Measurements from ENCODE around the gene MCC.

MCC gene

DNA sequence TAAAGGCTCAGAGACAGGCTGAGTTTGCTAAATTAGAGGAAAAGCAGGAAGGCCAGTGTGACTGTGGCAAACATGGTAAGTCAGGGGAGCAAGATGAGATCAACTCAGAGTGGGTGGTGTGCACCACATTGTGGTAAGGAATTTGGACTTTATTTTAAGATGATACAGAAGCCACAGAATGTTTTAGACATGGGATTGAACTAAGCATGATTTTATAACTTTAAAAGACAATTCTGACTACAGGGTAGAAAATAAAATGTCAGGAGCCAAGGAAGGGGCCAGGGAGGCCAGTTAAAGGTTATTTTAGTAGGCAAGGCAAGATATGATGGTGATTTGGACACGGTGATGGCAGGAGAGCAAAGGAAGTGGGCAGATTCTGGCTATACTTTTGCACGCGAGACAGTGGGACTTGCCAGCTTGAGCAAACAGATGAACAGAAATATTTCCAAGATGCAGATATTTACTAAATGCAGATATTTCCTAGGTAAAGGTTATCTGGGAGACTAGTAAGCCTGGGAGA is 107.4 kb downstream of the MCC start:
- no peak for DNase-seq (ENCODE audit: extremely low spot score)
- CTCF ChIA-PET = interaction anchor here (2.0 kb wide), 1 partner anchor 225 kb away, joined by 6 read pairs; no protein-coding TSS in a partner anchor
- POLR2A ChIA-PET = interaction anchor here (1.4 to 1.7 kb wide), 2 partner anchors 108 to 133 kb away, joined by 3 to 9 read pairs; partner anchors contain the start of genes MCC and YTHDC2

GRCh38 chr5:113379936-113380806 is 108.1 kb downstream of the MCC start:
- TF ChIP-seq PKNOX1 (IDR thresholded peaks at IDR 0.05) (peak; percentile 52), FOXA1 (IDR thresholded peaks at IDR 0.05) (no peak)
- POLR2A ChIA-PET = interaction anchor here (1.4 to 1.7 kb wide), 2 partner anchors 109 to 133 kb away, joined by 3 to 9 read pairs; partner anchors contain the start of genes MCC and YTHDC2
- no peak for DNase-seq (ENCODE audit: extremely low spot score)
- CTCF ChIA-PET = interaction anchor here (0.6 to 2.4 kb wide), 10 partner anchors 9 to 394 kb away, joined by 3 to 18 read pairs (median 4); no protein-coding TSS in a partner anchor

More for the DNA sequence above, 107.4 kb downstream of the MCC start:
- TF ChIP-seq FOXA1 (IDR thresholded peaks at IDR 0.05) = no peak

GRCh38 chr5:113378959-113379541 is 109.2 kb downstream of the MCC start:
- TF ChIP-seq ARNT (IDR thresholded peaks at IDR 0.05) = no peak
- TF ChIP-seq PKNOX1 (IDR thresholded peaks at IDR 0.05) = peak; percentile 41; the same call in 1 of the 2 replicates
- ChIA-PET POLR2A (interaction anchor here (1.7 kb wide), 1 partner anchor 135 kb away, joined by 9 read pairs; the partner anchor contains the start of gene YTHDC2), CTCF (interaction anchor here (0.6 to 2.4 kb wide), 14 partner anchors 10 to 393 kb away, joined by 3 to 18 read pairs (median 4); no protein-coding TSS in a partner anchor)
- DNase-seq (ENCODE audit: extremely low spot score) = peak; percentile 66

GRCh38 chr5:113378514-113378913 is 109.7 kb downstream of the MCC start:
- POLR2A ChIA-PET = no interaction called here
- CTCF ChIA-PET = interaction anchor here (0.6 to 2.4 kb wide), 7 partner anchors 17 to 382 kb away, joined by 3 to 18 read pairs (median 5); no protein-coding TSS in a partner anchor
- no peak for DNase-seq (ENCODE audit: extremely low spot score)
- TF ChIP-seq SUZ12 (IDR thresholded peaks at IDR 0.05) (no peak), LEF1 (IDR thresholded peaks at IDR 0.05; ENCODE audit: borderline replicate concordance) (no peak), CTBP1 (IDR thresholded peaks at IDR 0.05; ENCODE audit: borderline replicate concordance) (no peak), ZNF384 (IDR thresholded peaks at IDR 0.05) (no peak), ELF4 (IDR thresholded peaks at IDR 0.05) (no peak), FOXA1 (IDR thresholded peaks at IDR 0.05) (no peak), NFRKB (IDR thresholded peaks at IDR 0.05) (no peak), PKNOX1 (IDR thresholded peaks at IDR 0.05) (no peak)

GRCh38 chr5:113378081-113378480 is 110.2 kb downstream of the MCC start:
- ChIA-PET POLR2A (no interaction called here), CTCF (interaction anchor here (2.4 kb wide), 1 partner anchor 133 kb away, joined by 18 read pairs; no protein-coding TSS in a partner anchor)
- no peak for DNase-seq (ENCODE audit: extremely low spot score)
- TF ChIP-seq NFRKB (IDR thresholded peaks at IDR 0.05) (no peak), PKNOX1 (IDR thresholded peaks at IDR 0.05) (no peak), L3MBTL2 (conservative IDR thresholded peaks at IDR 0.05) (no peak), SUZ12 (IDR thresholded peaks at IDR 0.05) (no peak), FOXM1 (IDR thresholded peaks at IDR 0.05; ENCODE audit: borderline replicate concordance) (no peak), LEF1 (IDR thresholded peaks at IDR 0.05; ENCODE audit: borderline replicate concordance) (no peak), SP1 (IDR thresholded peaks at IDR 0.05) (no peak), ZNF384 (IDR thresholded peaks at IDR 0.05) (no peak), FOXA1 (IDR thresholded peaks at IDR 0.05) (no peak), TARDBP (IDR thresholded peaks at IDR 0.05) (no peak), HDGF (IDR thresholded peaks at IDR 0.05; ENCODE audit: borderline replicate concordance) (no peak)

DNA sequence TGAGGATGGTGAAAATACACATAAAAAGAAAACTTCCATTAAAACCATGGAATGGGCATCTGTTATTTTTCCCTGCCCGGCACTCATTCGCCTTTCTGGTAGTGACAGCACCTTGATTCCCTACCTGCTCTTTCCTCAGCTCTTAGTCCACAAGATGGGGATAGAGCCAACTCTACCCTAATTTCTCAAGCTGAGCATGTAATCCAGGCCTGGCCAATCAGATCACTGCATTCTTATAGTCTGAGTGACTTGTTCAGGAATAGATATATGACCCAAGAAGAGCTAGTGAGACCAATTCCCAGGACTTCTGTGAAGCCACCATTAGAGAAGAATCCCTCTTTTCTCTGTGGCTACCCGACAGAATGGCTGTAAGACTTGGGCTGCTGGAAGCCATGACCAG is 111.6 kb downstream of the MCC start:
- no peak for DNase-seq (ENCODE audit: extremely low spot score)
- ChIA-PET POLR2A (interaction anchor here (0.7 kb wide), 1 partner anchor 111 kb away, joined by 3 read pairs; no protein-coding TSS in a partner anchor), CTCF (no interaction called here)
- no peak for TF ChIP-seq FOXM1 (IDR thresholded peaks at IDR 0.05; ENCODE audit: borderline replicate concordance)
